CD14-positive monocyte (primary cell): ENCODE measurements around the gene PRSS27. TPM values are rescaled to one million over a fixed set of nuclear protein-coding genes. Genes with fewer than 3 reads are reported as not detected.

Experiments used
- DNase-seq, 3 donors: peaks; one replicate each; pipeline ENCODE4 v3.0.0-alpha.2; 2011 to 2022
- H2AFZ ChIP-seq: 2 replicates; pipeline ENCODE4 v1.6.0; 2012; ENCODE audit warnings: mild to moderate bottlenecking, low read depth, low read length, inconsistent platforms; ENCODE audit not compliant: insufficient read depth, poor library complexity, severe bottlenecking
- H3K27ac ChIP-seq, 2 donors: 1 replicate in 1 of 2; 2 replicates in 1 of 2; pipeline ENCODE4 v1.5.1; 2012 to 2013; ENCODE audit warnings: low read length in 2 of 2, control low read depth in 1 of 2, inconsistent platforms in 1 of 2, low read depth in 1 of 2, mild to moderate bottlenecking in 1 of 2
- H3K27me3 ChIP-seq, 2 donors: one replicate each; pipeline versions ENCODE4 v1.6.0 to v1.6.1; 2011 to 2013; ENCODE audit warnings: low read length in 2 of 2; ENCODE audit not compliant: control insufficient read depth in 2 of 2, insufficient read depth in 2 of 2
- H3K36me3 ChIP-seq, 2 donors: replicated peaks in 1 of 2; 1 replicate in 1 of 2; 2 replicates in 1 of 2; pipeline versions ENCODE4 v1.5.1 to v1.6.1; 2012 to 2013; ENCODE audit warnings: low read length in 2 of 2, control low read depth in 1 of 2, inconsistent platforms in 1 of 2, mild to moderate bottlenecking in 1 of 2; ENCODE audit not compliant: insufficient read depth in 2 of 2, control insufficient read depth in 1 of 2
- H3K4me1 ChIP-seq, 2 donors: 1 replicate in 1 of 2; 2 replicates in 1 of 2; pipeline versions ENCODE4 v1.5.1 to v1.6.1; 2012 to 2013; ENCODE audit warnings: low read length in 2 of 2, control low read depth in 1 of 2, inconsistent platforms in 1 of 2, mild to moderate bottlenecking in 1 of 2, moderate library complexity in 1 of 2; ENCODE audit not compliant: insufficient read depth in 2 of 2, control insufficient read depth in 1 of 2
- H3K4me2 ChIP-seq: replicated peaks from 2 replicates; pipeline ENCODE3; 2012; ENCODE audit warnings: low read length, moderate library complexity, mild to moderate bottlenecking; ENCODE audit not compliant: poor library complexity, severe bottlenecking; ENCODE audit errors: extremely low read depth
- H3K4me3 ChIP-seq, 3 experiments: fragments of 200-600 bp in 1 of 3; sonication (generic) in 1 of 3; replicated peaks in 1 of 3; 1 replicate in 2 of 3; 2 replicates in 1 of 3; pipeline ENCODE4 v1.5.1; 2011 to 2013; ENCODE audit warnings: low read length in 3 of 3, mild to moderate bottlenecking in 3 of 3, control low read depth in 2 of 3, low read depth in 2 of 3, inconsistent platforms in 1 of 3, moderate library complexity in 1 of 3
- H3K79me2 ChIP-seq: 2 replicates; pipeline ENCODE4 v1.6.0; 2012; ENCODE audit warnings: mild to moderate bottlenecking, control low read depth, inconsistent platforms, low read length, moderate library complexity; ENCODE audit not compliant: insufficient read depth
- H3K9ac ChIP-seq: 2 replicates; pipeline ENCODE4 v1.6.0; 2017; ENCODE audit warnings: low read length, mild to moderate bottlenecking; ENCODE audit not compliant: insufficient read depth, poor library complexity, severe bottlenecking
- H3K9me3 ChIP-seq, 2 donors: replicated peaks in 1 of 2; 1 replicate in 1 of 2; 2 replicates in 1 of 2; pipeline versions ENCODE4 v1.5.1 to v1.6.1; 2012 to 2013; ENCODE audit warnings: low read length in 2 of 2, control low read depth in 1 of 2; ENCODE audit not compliant: control insufficient read depth in 1 of 2, insufficient read depth in 1 of 2
- H4K20me1 ChIP-seq: 2 replicates; pipeline ENCODE4 v1.6.0; 2012; ENCODE audit warnings: mild to moderate bottlenecking, low read length, control low read depth, moderate library complexity; ENCODE audit not compliant: insufficient read depth
- H3K27ac Mint-ChIP-seq, 7 donors: one replicate each; pipeline ENCODE4 v1.8.0; 2020; ENCODE audit warnings: mild to moderate bottlenecking in 7 of 7, mixed read lengths in 7 of 7, moderate library complexity in 6 of 7, inconsistent platforms in 2 of 7
- H3K27me3 Mint-ChIP-seq, 3 donors: one replicate each; pipeline ENCODE4 v1.8.0; 2021 to 2022; ENCODE audit warnings: low read depth in 3 of 3, mild to moderate bottlenecking in 3 of 3, mixed read lengths in 3 of 3, moderate library complexity in 3 of 3, inconsistent platforms in 1 of 3
- H3K36me3 Mint-ChIP-seq, 2 donors: one replicate each; pipeline ENCODE4 v1.8.0; 2020; ENCODE audit warnings: mixed read lengths in 2 of 2, inconsistent platforms in 1 of 2, mild to moderate bottlenecking in 1 of 2
- H3K4me1 Mint-ChIP-seq: one replicate; pipeline ENCODE4 v1.8.0; 2020; ENCODE audit warnings: mild to moderate bottlenecking, mixed read lengths
- H3K4me3 Mint-ChIP-seq, 2 donors: one replicate each; pipeline ENCODE4 v1.8.0; 2020; ENCODE audit warnings: mild to moderate bottlenecking in 2 of 2, mixed read lengths in 2 of 2, moderate library complexity in 1 of 2
- H3K9me3 Mint-ChIP-seq, 7 donors: one replicate each; pipeline ENCODE4 v1.8.0; 2020 to 2022; ENCODE audit warnings: mixed read lengths in 7 of 7, mild to moderate bottlenecking in 6 of 7, moderate library complexity in 6 of 7, inconsistent platforms in 2 of 7
- WGBS: methylation state at CpG from one replicate; pipeline ENCODE4 v1.1.5; 2013; ENCODE audit warnings: missing lambda C conversion rate; ENCODE audit not compliant: insufficient coverage; 5-methylcytosine and 5-hydroxymethylcytosine counted together
- intact Hi-C, 2 donors: fragments of 100-400 bp; cut with micrococcal nuclease; formaldehyde crosslinking; loops; one replicate each; pipeline versions ENCODE4 v1.15.0 to v1.15.1; 2023
- polyA plus RNA-seq, 3 donors: library from polyadenylated mRNA; depleted of rRNA in 1 of 3; unstranded in 2 of 3; stranded (reverse) in 1 of 3; fragments of 300-500 nt in 2 of 3; fragments of >200 nt in 1 of 3; fragmentation: Illumina TruSeq in 2 of 3; gene quantifications; 1 replicate in 2 of 3; 2 replicates in 1 of 3; pipeline ENCODE4 v1.2.3, GENCODE V29; 2012 to 2021
- TF ChIP-seq, protein P1 (sequence below): fragments of 200-600 bp; IDR thresholded peaks from one replicate; pipeline ENCODE4 v1.8.0; 2022; ENCODE audit warnings: antibody characterized with exemption, mild to moderate bottlenecking

PRSS27 gene
- polyA plus RNA-seq, 3 donors, result 1.1 TPM; not detected in 2

DNA sequence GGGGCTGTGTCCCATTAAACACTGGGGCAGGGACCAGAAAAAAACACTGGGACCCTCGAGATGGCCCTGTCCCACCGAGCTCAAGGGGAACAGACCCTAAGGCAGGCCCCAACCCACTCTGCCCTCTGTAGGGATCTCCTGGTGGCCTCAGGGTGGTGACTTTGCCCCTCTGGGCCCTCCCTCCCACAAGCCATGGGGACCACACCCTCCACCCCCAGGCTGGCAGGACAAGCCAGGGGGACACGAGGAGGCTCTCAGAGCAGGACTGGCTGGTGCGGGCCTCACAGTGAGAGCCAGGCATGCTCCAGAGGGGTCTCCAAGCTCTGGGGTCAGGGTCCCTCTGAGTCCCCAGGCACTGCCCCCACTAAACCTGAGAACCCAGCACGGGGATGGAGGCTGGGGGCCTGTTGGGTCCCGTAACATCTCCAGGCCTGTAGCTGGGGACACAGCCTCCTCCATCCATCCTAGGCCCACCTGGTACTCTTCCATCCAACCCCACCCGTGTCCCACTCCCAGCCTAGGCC, 17.9 kb upstream of the PRSS27 start:
- Histone ChIP-seq H3K36me3 (no peaks in the 10 kb centered on the region), H2AFZ (no peak overlapping the region), H3K27me3 (no peaks in the 10 kb centered on the region), H3K4me1 (no peaks in the 10 kb centered on the region), H3K9me3 (no peaks in the 10 kb centered on the region), H3K79me2 (no peaks in the 10 kb centered on the region), H3K9ac (no peak overlapping the region), H3K4me3 (no peak overlapping the region), H3K4me2 (no peak overlapping the region), H3K27ac (no peak overlapping the region), H4K20me1 (no peaks in the 10 kb centered on the region)
- H3K27ac Mint-ChIP-seq, result no peak overlapping the region
- WGBS, result 82% methylated on average over 7 of the region's 7 CpGs
- intact Hi-C loops, result no loop called here
- H3K4me3 Mint-ChIP-seq, result no peak overlapping the region
- TF ChIP-seq, protein P1, sequence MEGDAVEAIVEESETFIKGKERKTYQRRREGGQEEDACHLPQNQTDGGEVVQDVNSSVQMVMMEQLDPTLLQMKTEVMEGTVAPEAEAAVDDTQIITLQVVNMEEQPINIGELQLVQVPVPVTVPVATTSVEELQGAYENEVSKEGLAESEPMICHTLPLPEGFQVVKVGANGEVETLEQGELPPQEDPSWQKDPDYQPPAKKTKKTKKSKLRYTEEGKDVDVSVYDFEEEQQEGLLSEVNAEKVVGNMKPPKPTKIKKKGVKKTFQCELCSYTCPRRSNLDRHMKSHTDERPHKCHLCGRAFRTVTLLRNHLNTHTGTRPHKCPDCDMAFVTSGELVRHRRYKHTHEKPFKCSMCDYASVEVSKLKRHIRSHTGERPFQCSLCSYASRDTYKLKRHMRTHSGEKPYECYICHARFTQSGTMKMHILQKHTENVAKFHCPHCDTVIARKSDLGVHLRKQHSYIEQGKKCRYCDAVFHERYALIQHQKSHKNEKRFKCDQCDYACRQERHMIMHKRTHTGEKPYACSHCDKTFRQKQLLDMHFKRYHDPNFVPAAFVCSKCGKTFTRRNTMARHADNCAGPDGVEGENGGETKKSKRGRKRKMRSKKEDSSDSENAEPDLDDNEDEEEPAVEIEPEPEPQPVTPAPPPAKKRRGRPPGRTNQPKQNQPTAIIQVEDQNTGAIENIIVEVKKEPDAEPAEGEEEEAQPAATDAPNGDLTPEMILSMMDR, result no peak
- H3K27me3 Mint-ChIP-seq, result peaks cover 0 to 5% (median 2%) of the 10 kb centered on the region in 3 donors
- no peaks in the 10 kb centered on the region for H3K9me3 Mint-ChIP-seq
- no peaks in the 10 kb centered on the region for H3K36me3 Mint-ChIP-seq
- no peak for DNase-seq
- H3K4me1 Mint-ChIP-seq, result peaks cover 3% of the 10 kb centered on the region

GRCh38 chr16:2737238-2737605, 17.2 kb upstream of the PRSS27 start:
- no peak for DNase-seq
- Mint-ChIP-seq H3K9me3 (peaks cover 0 to under 1% (median 0%) of the 10 kb centered on the region in 7 donors), H3K27ac (no peak overlapping the region), H3K4me3 (no peak overlapping the region), H3K36me3 (no peaks in the 10 kb centered on the region), H3K27me3 (peaks cover 0 to 5% (median 2%) of the 10 kb centered on the region in 3 donors), H3K4me1 (peaks cover 3% of the 10 kb centered on the region)
- H3K27me3 ChIP-seq, result no peaks in the 10 kb centered on the region
- H3K9ac ChIP-seq, result no peak overlapping the region
- intact Hi-C loops, result no loop called here
- H3K4me1 ChIP-seq, result no peaks in the 10 kb centered on the region
- no peaks in the 10 kb centered on the region for H4K20me1 ChIP-seq
- H3K4me3 ChIP-seq, result no peak overlapping the region
- H3K27ac ChIP-seq, result no peak overlapping the region
- no peaks in the 10 kb centered on the region for H3K36me3 ChIP-seq
- no peak overlapping the region for H3K4me2 ChIP-seq
- H3K79me2 ChIP-seq, result no peaks in the 10 kb centered on the region
- no peaks in the 10 kb centered on the region for H3K9me3 ChIP-seq
- WGBS, result 100% methylated on average over 3 of the region's 5 CpGs
- TF ChIP-seq, protein P1, result no peak
- no peak overlapping the region for H2AFZ ChIP-seq
